H9 (cell line): ENCODE results near the gene PRCD. TPM values are rescaled to one million over a fixed set of nuclear protein-coding genes. Genes with fewer than 3 reads are reported as not detected.

Experiments
- DNase-seq: peaks from one replicate; pipeline ENCODE4 v3.0.0-alpha.2; 2017
- H2AFZ ChIP-seq: one replicate; pipeline ENCODE4 v1.6.1; 2013; ENCODE audit warnings: mild to moderate bottlenecking, low read length, control low read depth, moderate library complexity
- H2AK5ac ChIP-seq: 2 replicates; pipeline ENCODE4 v1.6.1; 2013; ENCODE audit warnings: low read length, control low read depth, mixed read lengths; ENCODE audit not compliant: insufficient read length
- H2BK120ac ChIP-seq: one replicate; pipeline ENCODE4 v1.6.1; 2013; ENCODE audit warnings: low read depth, mild to moderate bottlenecking, low read length, control low read depth, inconsistent platforms; ENCODE audit not compliant: poor library complexity, severe bottlenecking
- H2BK12ac ChIP-seq: 2 replicates; pipeline ENCODE4 v1.6.1; 2013; ENCODE audit warnings: low read length, control low read depth, mixed read lengths, low read depth; ENCODE audit not compliant: insufficient read length
- H2BK15ac ChIP-seq: 2 replicates; pipeline ENCODE4 v1.6.1; 2013; ENCODE audit warnings: low read depth, low read length, control low read depth
- H2BK20ac ChIP-seq: one replicate; pipeline ENCODE4 v1.6.1; 2013; ENCODE audit warnings: low read depth, mild to moderate bottlenecking, low read length, control low read depth, inconsistent platforms; ENCODE audit not compliant: poor library complexity, severe bottlenecking
- H2BK5ac ChIP-seq: 2 replicates; pipeline ENCODE4 v1.6.1; 2013; ENCODE audit warnings: low read length, control low read depth, mixed read lengths; ENCODE audit not compliant: insufficient read length
- H3K14ac ChIP-seq: 2 replicates; pipeline ENCODE4 v1.6.1; 2013; ENCODE audit warnings: low read length, control low read depth; ENCODE audit not compliant: insufficient read depth
- H3K18ac ChIP-seq: 2 replicates; pipeline ENCODE4 v1.6.1; 2013; ENCODE audit warnings: low read depth, mild to moderate bottlenecking, mixed read lengths, low read length, control low read depth; ENCODE audit not compliant: insufficient read length
- H3K23ac ChIP-seq: 2 replicates; pipeline ENCODE4 v1.6.1; 2013; ENCODE audit warnings: low read length, control low read depth, mixed read lengths, low read depth; ENCODE audit not compliant: insufficient read length
- H3K23me2 ChIP-seq: 2 replicates; pipeline ENCODE4 v1.6.1; 2013; ENCODE audit warnings: low read depth, mild to moderate bottlenecking, mixed read lengths, low read length, control low read depth; ENCODE audit not compliant: insufficient read length, poor library complexity, severe bottlenecking
- H3K27ac ChIP-seq: 2 replicates; pipeline ENCODE4 v1.5.1; 2013; ENCODE audit warnings: low read length, control low read depth, mixed read lengths, low read depth; ENCODE audit not compliant: insufficient read length
- H3K27me3 ChIP-seq: 2 replicates; pipeline ENCODE4 v1.6.1; 2013; ENCODE audit warnings: low read length, control low read depth, inconsistent platforms; ENCODE audit not compliant: insufficient read depth
- H3K4ac ChIP-seq: 2 replicates; pipeline ENCODE4 v1.6.1; 2013; ENCODE audit warnings: low read depth, mild to moderate bottlenecking, control low read depth, inconsistent platforms, low read length, moderate library complexity
- H3K4me1 ChIP-seq: 2 replicates; pipeline ENCODE4 v1.6.1; 2013; ENCODE audit warnings: low read length, control low read depth, inconsistent platforms; ENCODE audit not compliant: insufficient read depth
- H3K4me2 ChIP-seq: 2 replicates; pipeline ENCODE4 v1.6.1; 2013; ENCODE audit warnings: low read length, control low read depth, mixed read lengths; ENCODE audit not compliant: insufficient read length, insufficient read depth
- H3K56ac ChIP-seq: 2 replicates; pipeline ENCODE4 v1.6.1; 2013; ENCODE audit warnings: low read depth, mild to moderate bottlenecking, mixed read lengths, low read length, control low read depth; ENCODE audit not compliant: insufficient read length
- H3K79me1 ChIP-seq: 2 replicates; pipeline ENCODE4 v1.6.1; 2013; ENCODE audit warnings: low read depth, mild to moderate bottlenecking, moderate library complexity, low read length, control low read depth, inconsistent platforms; ENCODE audit not compliant: insufficient read depth, poor library complexity, severe bottlenecking
- H3K79me2 ChIP-seq: 2 replicates; pipeline ENCODE4 v1.6.1; 2013; ENCODE audit warnings: low read length, control low read depth, inconsistent platforms; ENCODE audit not compliant: insufficient read depth
- H3K9ac ChIP-seq: 2 replicates; pipeline ENCODE4 v1.6.1; 2013; ENCODE audit warnings: low read length, control low read depth, mixed read lengths; ENCODE audit not compliant: insufficient read length; ENCODE audit errors: extremely low read depth
- H3K9me3 ChIP-seq: one replicate; pipeline ENCODE4 v1.6.1; 2013; ENCODE audit warnings: low read depth, low read length, inconsistent platforms; ENCODE audit not compliant: control insufficient read depth
- H3T11ph ChIP-seq: one replicate; pipeline ENCODE4 v1.6.1; 2013; ENCODE audit warnings: mild to moderate bottlenecking, low read length, control low read depth, inconsistent platforms
- H4K20me1 ChIP-seq: one replicate; pipeline ENCODE4 v1.6.1; 2013; ENCODE audit not compliant: control insufficient read depth, insufficient read length, insufficient read depth
- H4K5ac ChIP-seq: 2 replicates; pipeline ENCODE4 v1.6.1; 2013; ENCODE audit warnings: low read depth, mild to moderate bottlenecking, mixed read lengths, low read length, control low read depth; ENCODE audit not compliant: insufficient read length
- H4K8ac ChIP-seq: replicated peaks from 2 replicates; pipeline ENCODE4 v1.6.1; 2013; ENCODE audit warnings: low read length, control low read depth, mixed read lengths, low read depth; ENCODE audit not compliant: insufficient read length
- H4K91ac ChIP-seq: 2 replicates; pipeline ENCODE4 v1.6.1; 2013; ENCODE audit warnings: low read depth, mild to moderate bottlenecking, moderate library complexity, mixed read lengths, low read length, control low read depth; ENCODE audit not compliant: insufficient read length
- H3K27ac Mint-ChIP-seq, 3 experiments: 2 replicates in 2 of 3; 3 replicates in 1 of 3; pipeline ENCODE4 v1.8.0; 2020 to 2021; ENCODE audit warnings: mixed read lengths in 3 of 3, mild to moderate bottlenecking in 1 of 3, moderate library complexity in 1 of 3
- H3K27me3 Mint-ChIP-seq: 2 replicates; pipeline ENCODE4 v1.8.0; 2021; ENCODE audit warnings: low read depth, mild to moderate bottlenecking, moderate library complexity, mixed read lengths
- H3K36me3 Mint-ChIP-seq, 3 experiments: 2 replicates in 2 of 3; 3 replicates in 1 of 3; pipeline ENCODE4 v1.8.0; 2020 to 2021; ENCODE audit warnings: low read depth in 3 of 3, mixed read lengths in 3 of 3; ENCODE audit not compliant: insufficient read depth in 1 of 3
- H3K4me1 Mint-ChIP-seq, 2 experiments: 2 replicates each; pipeline ENCODE4 v1.8.0; 2020; ENCODE audit warnings: mixed read lengths in 2 of 2
- H3K4me3 Mint-ChIP-seq, 2 experiments: 2 replicates in 1 of 2; 3 replicates in 1 of 2; pipeline ENCODE4 v1.8.0; 2020 to 2021; ENCODE audit warnings: mild to moderate bottlenecking in 2 of 2, mixed read lengths in 2 of 2, moderate library complexity in 1 of 2
- H3K9me3 Mint-ChIP-seq, 2 experiments: 2 replicates in 1 of 2; 3 replicates in 1 of 2; pipeline ENCODE4 v1.8.0; 2020; ENCODE audit warnings: mild to moderate bottlenecking in 2 of 2, mixed read lengths in 2 of 2, moderate library complexity in 1 of 2
- WGBS: extraction: QIAGEN DNeasy Blood & Tissue Kit; methylation state at CpG from one replicate; pipeline ENCODE4 v1.1.7; 2013; ENCODE audit warnings: missing lambda C conversion rate, low lambda C conversion rate, mixed read lengths; ENCODE audit not compliant: insufficient read length; ENCODE audit errors: extremely low coverage; 5-methylcytosine and 5-hydroxymethylcytosine counted together
- total RNA-seq: library from RNA; stranded (reverse); gene quantifications from 2 replicates; pipeline ENCODE4 v1.2.1, GENCODE V29; 2021
- TF ChIP-seq, protein P1 (sequence below): fragments of 200-600 bp; sonication (generic); conservative IDR thresholded peaks from 3 replicates; pipeline ENCODE4 v1.8.0; 2021; ENCODE audit warnings: antibody characterized with exemption, mild to moderate bottlenecking

Gene PRCD
- total RNA-seq, 1 experiment from 2014 or later = 0.46 TPM

- H2BK15ac ChIP-seq = no peak overlapping the region
- no peak overlapping the region for H3K23ac ChIP-seq
- H2BK5ac ChIP-seq = no peak overlapping the region
- no peak overlapping the region for H3K27ac Mint-ChIP-seq
- no peak overlapping the region for H2BK12ac ChIP-seq
- no peak overlapping the region for H3K18ac ChIP-seq
- H3K4ac ChIP-seq = no peak overlapping the region
- H3K9me3 ChIP-seq = no peaks in the 10 kb centered on the region
- no peak overlapping the region for H3K27ac ChIP-seq
- peaks cover 12 to 25% of the 10 kb centered on the region in 2 experiments for H3K4me1 Mint-ChIP-seq
- no peak overlapping the region for H2AFZ ChIP-seq
- no peak overlapping the region for H2AK5ac ChIP-seq
- H3K23me2 ChIP-seq = no peaks in the 10 kb centered on the region
- H2BK120ac ChIP-seq = no peak overlapping the region
- no peak overlapping the region for H2BK20ac ChIP-seq
- no peaks in the 10 kb centered on the region for H3K4me1 ChIP-seq
- no peaks in the 10 kb centered on the region for H3K79me2 ChIP-seq
- H3K56ac ChIP-seq = no peak overlapping the region
- TF ChIP-seq, protein P1, sequence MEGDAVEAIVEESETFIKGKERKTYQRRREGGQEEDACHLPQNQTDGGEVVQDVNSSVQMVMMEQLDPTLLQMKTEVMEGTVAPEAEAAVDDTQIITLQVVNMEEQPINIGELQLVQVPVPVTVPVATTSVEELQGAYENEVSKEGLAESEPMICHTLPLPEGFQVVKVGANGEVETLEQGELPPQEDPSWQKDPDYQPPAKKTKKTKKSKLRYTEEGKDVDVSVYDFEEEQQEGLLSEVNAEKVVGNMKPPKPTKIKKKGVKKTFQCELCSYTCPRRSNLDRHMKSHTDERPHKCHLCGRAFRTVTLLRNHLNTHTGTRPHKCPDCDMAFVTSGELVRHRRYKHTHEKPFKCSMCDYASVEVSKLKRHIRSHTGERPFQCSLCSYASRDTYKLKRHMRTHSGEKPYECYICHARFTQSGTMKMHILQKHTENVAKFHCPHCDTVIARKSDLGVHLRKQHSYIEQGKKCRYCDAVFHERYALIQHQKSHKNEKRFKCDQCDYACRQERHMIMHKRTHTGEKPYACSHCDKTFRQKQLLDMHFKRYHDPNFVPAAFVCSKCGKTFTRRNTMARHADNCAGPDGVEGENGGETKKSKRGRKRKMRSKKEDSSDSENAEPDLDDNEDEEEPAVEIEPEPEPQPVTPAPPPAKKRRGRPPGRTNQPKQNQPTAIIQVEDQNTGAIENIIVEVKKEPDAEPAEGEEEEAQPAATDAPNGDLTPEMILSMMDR = no peak
- no CpG with 5 or more reads among the region's 17 CpGs for WGBS
- H3K9ac ChIP-seq = no peak overlapping the region
- H4K91ac ChIP-seq = no peak overlapping the region
- no peaks in the 10 kb centered on the region for H3K79me1 ChIP-seq
- no peak for DNase-seq
- H4K5ac ChIP-seq = no peak overlapping the region
- H3K27me3 Mint-ChIP-seq = no peaks in the 10 kb centered on the region; the same call in 1 of the 2 replicates
- no peak overlapping the region for H4K8ac ChIP-seq
- peaks cover 0 to 6% (median 3%) of the 10 kb centered on the region in 3 experiments; a peak in 2 of 7 replicates for H3K36me3 Mint-ChIP-seq
- H3K14ac ChIP-seq = no peak overlapping the region; the same call in 1 of the 2 replicates
- no peaks in the 10 kb centered on the region for H3K27me3 ChIP-seq
- H3T11ph ChIP-seq = no peak overlapping the region
- no peaks in the 10 kb centered on the region for H3K9me3 Mint-ChIP-seq
- H4K20me1 ChIP-seq = no peaks in the 10 kb centered on the region
- no peak overlapping the region; a peak in 1 of 5 replicates for H3K4me3 Mint-ChIP-seq
- H3K4me2 ChIP-seq = no peak overlapping the region
Measured at GRCh38 chr17:76491271-76492122, 48.3 kb upstream of the PRCD start.
